ENCODE results near the gene SF3A2.

The SF3A2 gene

DNA sequence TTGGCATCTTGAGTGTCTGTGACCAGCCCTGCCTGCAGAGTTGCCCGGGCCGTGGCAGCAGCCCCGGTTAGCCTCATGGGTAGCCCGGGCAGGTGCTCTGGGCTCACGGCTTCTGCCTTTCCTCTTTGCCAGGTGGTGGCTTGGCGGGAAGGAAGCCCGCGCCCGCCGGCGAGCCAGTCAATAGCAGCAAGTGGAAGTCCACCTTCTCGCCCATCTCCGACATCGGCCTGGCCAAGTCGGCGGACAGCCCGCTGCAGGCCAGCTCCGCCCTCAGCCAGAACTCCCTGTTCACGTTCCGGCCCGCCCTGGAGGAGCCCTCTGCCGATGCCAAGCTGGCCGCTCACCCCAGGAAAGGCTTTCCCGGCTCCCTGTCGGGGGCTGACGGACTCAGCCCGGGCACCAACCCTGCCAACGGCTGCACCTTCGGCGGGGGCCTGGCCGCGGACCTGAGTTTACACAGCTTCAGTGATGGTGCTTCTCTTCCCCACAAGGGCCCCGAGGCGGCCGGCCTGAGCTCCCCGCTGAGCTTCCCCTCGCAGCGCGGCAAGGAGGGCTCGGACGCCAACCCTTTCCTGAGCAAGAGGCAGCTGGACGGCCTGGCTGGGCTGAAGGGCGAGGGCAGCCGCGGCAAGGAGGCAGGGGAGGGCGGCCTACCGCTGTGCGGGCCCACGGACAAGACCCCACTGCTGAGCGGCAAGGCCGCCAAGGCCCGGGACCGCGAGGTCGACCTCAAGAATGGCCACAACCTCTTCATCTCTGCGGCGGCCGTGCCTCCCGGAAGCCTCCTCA lies 10.4 kb upstream of the SF3A2 start:
- no peak for DNase-seq (ENCODE audit: low read depth in 2 of 3, low spot score in 1 of 3)

- DNase-seq (ENCODE audit: low read depth in 2 of 3, low spot score in 1 of 3) = no peak
Observed at GRCh38 chr19:2226840-2227360, 9.7 kb upstream of the SF3A2 start.

GRCh38 chr19:2227415-2228156 lies 9.0 kb upstream of the SF3A2 start:
- no peak for DNase-seq (ENCODE audit: low read depth in 2 of 3, low spot score in 1 of 3)

GRCh38 chr19:2228157-2229030 lies 8.2 kb upstream of the SF3A2 start:
- DNase-seq (ENCODE audit: low read depth in 2 of 3, low spot score in 1 of 3) = no peak

- no peak for DNase-seq (ENCODE audit: low read depth in 2 of 3, low spot score in 1 of 3)
Observed at GRCh38 chr19:2229103-2230032, 7.3 kb upstream of the SF3A2 start.

GRCh38 chr19:2230033-2230531 lies 6.5 kb upstream of the SF3A2 start:
- no peak for DNase-seq (ENCODE audit: low read depth in 2 of 3, low spot score in 1 of 3)

- no peak for DNase-seq (ENCODE audit: low read depth in 2 of 3, low spot score in 1 of 3)
Observed at GRCh38 chr19:2230807-2231533, 5.7 kb upstream of the SF3A2 start.

- no peak for DNase-seq (ENCODE audit: low read depth in 2 of 3, low spot score in 1 of 3)
Observed at GRCh38 chr19:2231621-2232221, 4.9 kb upstream of the SF3A2 start.

GRCh38 chr19:2232286-2233151 lies 4.1 kb upstream of the SF3A2 start:
- DNase-seq (ENCODE audit: low read depth in 2 of 3, low spot score in 1 of 3) = no peak

GRCh38 chr19:2233601-2234280 lies 2.9 kb upstream of the SF3A2 start:
- no peak for DNase-seq (ENCODE audit: low read depth in 2 of 3, low spot score in 1 of 3)

GRCh38 chr19:2234996-2235380 lies 1.6 kb upstream of the SF3A2 start:
- DNase-seq (ENCODE audit: low read depth in 2 of 3, low spot score in 1 of 3) = no peak

DNA sequence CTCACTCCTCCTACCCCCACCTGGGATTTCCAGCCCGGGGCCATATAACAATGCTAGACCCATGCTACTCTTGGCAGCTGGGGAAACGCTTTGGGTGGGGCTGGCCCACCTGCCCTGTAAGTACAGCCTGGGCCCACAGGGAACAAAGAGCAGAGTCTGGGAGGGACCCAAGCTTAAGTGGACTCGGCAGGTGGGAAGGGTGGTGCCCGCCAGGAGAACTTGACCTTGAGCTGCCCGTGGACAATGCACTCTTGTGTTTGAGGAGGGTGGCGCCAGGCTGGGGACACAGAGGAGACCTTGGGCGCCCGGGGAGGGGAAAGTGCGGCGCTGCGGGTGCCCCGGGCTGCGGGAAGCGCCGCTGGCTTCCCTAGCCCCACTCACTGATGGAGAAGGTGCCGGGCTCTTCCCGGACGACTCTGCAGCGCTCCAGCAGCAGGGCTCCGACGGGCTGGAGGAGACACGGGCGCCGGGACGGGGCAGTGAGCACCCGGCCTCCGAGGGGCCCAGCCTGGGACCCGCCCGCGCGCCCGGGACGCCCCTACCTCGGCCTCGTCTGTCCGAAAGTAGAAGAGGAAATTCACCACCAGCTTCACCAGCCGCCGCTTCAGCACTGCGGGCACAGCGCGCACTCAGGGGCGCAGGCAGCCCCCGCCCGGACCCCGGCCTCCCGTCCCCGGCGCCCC lies 1.1 kb upstream of the SF3A2 start:
- no peak for DNase-seq (ENCODE audit: low read depth in 2 of 3, low spot score in 1 of 3)

GRCh38 chr19:2236064-2236313 lies 635 bp upstream of the SF3A2 start:
- no peak for DNase-seq (ENCODE audit: low read depth in 2 of 3, low spot score in 1 of 3)

DNA sequence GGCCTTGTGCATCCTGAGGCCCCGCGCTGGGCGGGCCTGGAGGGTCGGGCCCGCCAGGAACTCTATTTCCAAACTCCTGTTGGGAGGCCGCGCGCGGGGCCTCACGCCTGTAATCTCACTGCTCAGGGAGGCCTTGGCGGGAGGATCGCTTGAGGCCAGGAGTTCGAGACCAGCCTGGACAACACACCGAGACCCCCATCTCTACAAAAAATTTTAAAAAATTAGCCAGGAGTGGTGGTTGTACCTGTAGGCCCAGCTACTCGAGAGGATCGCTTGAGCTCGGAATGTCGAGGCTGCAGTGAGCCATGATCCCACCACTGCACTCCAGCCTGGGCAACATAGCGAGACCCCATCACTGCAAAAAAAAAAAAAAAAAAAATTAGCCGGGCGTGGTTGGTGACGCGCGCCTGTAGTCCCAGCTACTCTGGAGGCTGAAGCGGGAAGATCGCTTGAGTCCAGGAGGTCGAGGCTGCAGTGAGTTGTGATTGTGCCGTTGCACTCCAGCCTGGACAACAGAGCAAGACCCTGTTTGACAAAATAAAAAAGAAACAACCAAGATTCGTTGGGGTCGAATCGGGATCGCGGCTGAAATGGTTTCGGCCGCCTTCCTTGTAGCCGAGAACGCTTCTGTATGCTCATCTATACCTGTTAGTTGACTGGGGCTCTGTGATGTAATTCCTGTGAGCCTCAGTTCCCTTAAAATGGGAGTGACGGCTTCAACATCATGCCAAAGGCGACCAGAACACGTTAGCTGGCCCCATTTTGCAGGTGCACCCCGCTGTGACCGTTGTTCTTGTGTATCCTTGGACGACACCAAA lies 636 bp downstream of the SF3A2 start:
- DNase-seq (ENCODE audit: low read depth in 2 of 3, low spot score in 1 of 3) = no peak

DNA sequence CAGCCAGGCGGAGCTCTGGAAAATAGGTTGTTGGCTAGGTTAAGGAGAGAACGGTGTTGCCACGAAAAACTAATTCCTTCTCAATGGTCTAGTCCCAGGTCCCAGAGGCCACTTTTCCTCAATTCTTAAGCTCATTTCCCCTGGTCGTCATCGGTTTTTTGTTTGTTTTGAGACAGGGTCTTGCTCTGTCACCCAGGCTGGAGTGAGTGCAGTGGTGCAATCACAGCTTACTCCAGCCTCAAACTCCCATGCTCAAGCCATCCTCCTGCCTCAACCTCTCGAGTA lies 1.2 kb downstream of the SF3A2 start:
- no peak for DNase-seq (ENCODE audit: low read depth in 2 of 3, low spot score in 1 of 3)

DNA sequence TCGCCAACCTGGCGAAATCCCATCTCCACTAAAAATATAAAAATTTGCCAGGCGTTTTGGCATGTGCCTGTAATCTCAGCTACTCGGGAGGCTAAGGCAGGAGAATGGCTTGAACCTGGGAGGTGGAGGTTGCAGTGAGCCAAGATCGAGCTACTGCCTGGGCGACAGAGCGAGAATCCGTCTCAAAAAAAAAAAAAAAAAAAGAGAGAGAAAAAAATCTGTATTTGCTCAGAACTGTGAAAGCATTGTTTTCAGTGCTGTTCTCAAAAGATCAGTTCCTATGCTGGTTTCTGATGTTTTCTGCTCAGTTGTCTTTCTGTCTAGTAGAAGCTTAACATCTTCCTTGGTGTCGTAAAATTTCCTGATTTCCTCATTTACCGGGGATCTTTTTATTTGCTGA lies 2.5 kb downstream of the SF3A2 start:
- DNase-seq (ENCODE audit: low read depth in 2 of 3, low spot score in 1 of 3) = no peak

All from stimulated activated CD4-positive, alpha-beta T cell treated with anti-CD3 and anti-CD28 coated beads, Interleukin-12 subunit alpha, Interleukin-12 subunit beta, amount 100 ng/mL, for 48 hours (primary cell).